Ovary (tissue), 9 donors: ENCODE results near the gene SVIL. TPM values are rescaled to one million over a fixed set of nuclear protein-coding genes. Genes with fewer than 3 reads are reported as not detected.

Experiments
- DNase-seq, 5 donors: peaks; one replicate each; pipeline ENCODE4 v3.0.0-alpha.2; 2019 to 2020
- H3K27ac ChIP-seq, 2 donors: fragments of 200-600 bp; one replicate each; pipeline versions ENCODE4 v1.5.1 to v1.8.0; 2019 to 2022
- H3K27me3 ChIP-seq: fragments of 200-600 bp; one replicate; pipeline ENCODE4 v1.8.0; 2022
- H3K36me3 ChIP-seq: fragments of 200-600 bp; sonication (generic); one replicate; pipeline ENCODE4 v1.5.1; 2019
- H3K4me1 ChIP-seq: one replicate; pipeline ENCODE4 v1.8.1; 2013; ENCODE audit warnings: mild to moderate bottlenecking, moderate library complexity; ENCODE audit not compliant: insufficient read depth
- H3K4me3 ChIP-seq: fragments of 200-600 bp; sonication (generic); one replicate; pipeline ENCODE4 v1.5.1; 2017
- H3K9me3 ChIP-seq, 2 donors: fragments of 200-600 bp in 1 of 2; sonication (generic) in 1 of 2; one replicate each; pipeline versions ENCODE4 v1.5.1 to v1.8.1; 2013 to 2019; ENCODE audit warnings: mild to moderate bottlenecking in 1 of 2, moderate library complexity in 1 of 2
- CTCF ChIP-seq, 3 donors: fragments of 450-650 bp in 2 of 3; fragments of 200-600 bp in 1 of 3; IDR thresholded peaks; one replicate each; pipeline versions ENCODE4 v1.5.1 to v1.8.0; 2016 to 2022; ENCODE audit warnings: antibody characterized with exemption in 3 of 3, mild to moderate bottlenecking in 1 of 3
- EP300 ChIP-seq: sonication (generic); formaldehyde crosslinking; IDR thresholded peaks from one replicate; pipeline ENCODE4 v1.6.1; 2017; ENCODE audit warnings: antibody characterized with exemption
- POLR2A ChIP-seq: fragments of 450-650 bp; IDR thresholded peaks from one replicate; pipeline ENCODE4 v1.6.1; 2017; ENCODE audit warnings: antibody characterized with exemption, mild to moderate bottlenecking, moderate library complexity
- WGBS, 3 donors: extraction: QIAGEN DNeasy Blood & Tissue Kit in 1 of 3; methylation state at CpG; one replicate each; pipeline versions ENCODE4 v1.1.5 to v1.1.7; 2013 to 2017; 5-methylcytosine and 5-hydroxymethylcytosine counted together
- intact Hi-C, 4 donors: fragments of 100-400 bp; cut with DNase I; formaldehyde crosslinking; loops; one replicate each; pipeline versions ENCODE4 v1.11.0 to v1.15.1; 2022 to 2023
- polyA plus RNA-seq, 2 donors: library from polyadenylated mRNA; stranded (reverse); fragments of 200-250 nt in 1 of 2; fragments of 350-450 nt in 1 of 2; fragmentation: Illumina TruSeq in 1 of 2; extraction: RNeasy Lipid Tissue Mini Kit (QIAGEN cat#74804) in 1 of 2; gene quantifications; one replicate each; pipeline ENCODE4 v1.2.3, GENCODE V29; 2013 to 2014
- total RNA-seq, 7 donors: library from RNA; depleted of rRNA in 2 of 7; stranded (reverse); fragments of >200 nt in 2 of 7; fragmentation: NEBNext Ultra II Directional in 3 of 7; extraction: Animal tissue kit (Norgen Biotek cat#: 25700) in 3 of 7; gene quantifications; one replicate each; pipeline versions ENCODE4 v1.1.0 to v1.2.4, GENCODE V29; 2016 to 2023
- donor health status: DM: no; HTN: no; CAD: no; lungs with moderate emphysema.
- donor health status: DM: no; HTN: no; CAD: no.
- donor health status: Bipolar disorder and iron deficiency.
- donor health status: DM: yes; HTN: yes; CAD: no.
- donor health status: DM: no; HTN: no; CAD: no.
- donor health status: DM: yes; HTN: yes; CAD: no.

Gene SVIL
- total and polyA plus RNA-seq, 9 donors = 49.9 to 225 (median 139) TPM

- intact Hi-C loops = no loop called here
- WGBS, 3 donors = 58 to 60% (median 60%) methylated on average over 6 of the region's 6 CpGs
- Histone ChIP-seq H3K27ac (peak overlapping the region in 1 of 2 donors; percentile 79), H3K4me1 (peaks cover 4% of the 10 kb centered on the region), H3K4me3 (no peak overlapping the region), H3K9me3 (no peaks in the 10 kb centered on the region), H3K36me3 (no peaks in the 10 kb centered on the region), H3K27me3 (no peaks in the 10 kb centered on the region)
- TF ChIP-seq EP300 = no peak
- no peak for TF ChIP-seq POLR2A
- no peak for TF ChIP-seq CTCF (IDR thresholded peaks at IDR 0.05)
- no peak for DNase-seq
These were observed 198.8 kb downstream of the SVIL start for GRCh38 chr10:29435809-29436501.

GRCh38 chr10:29434111-29434510, 200.7 kb downstream of the SVIL start:
- Histone ChIP-seq H3K27ac (no peak overlapping the region), H3K4me3 (no peak overlapping the region), H3K27me3 (no peaks in the 10 kb centered on the region), H3K4me1 (peaks cover 4% of the 10 kb centered on the region), H3K9me3 (no peaks in the 10 kb centered on the region), H3K36me3 (no peaks in the 10 kb centered on the region)
- intact Hi-C loops = no loop called here
- DNase-seq = no peak
- TF ChIP-seq EP300 (no peak), POLR2A (no peak), CTCF (IDR thresholded peaks at IDR 0.05) (no peak)

- Histone ChIP-seq H3K4me1 (peaks cover 10% of the 10 kb centered on the region), H3K36me3 (no peaks in the 10 kb centered on the region), H3K27me3 (no peaks in the 10 kb centered on the region), H3K9me3 (no peaks in the 10 kb centered on the region), H3K27ac (peak overlapping the region in 1 of 2 donors; percentile 32), H3K4me3 (no peak overlapping the region)
- intact Hi-C loops = no loop called here
- WGBS, 3 donors = 52 to 76% (median 55%) methylated on average over 1 of the region's 1 CpG
- TF ChIP-seq EP300 (no peak), POLR2A (no peak), CTCF (IDR thresholded peaks at IDR 0.05) (no peak)
- no peak for DNase-seq
These were observed 203.1 kb downstream of the SVIL start for GRCh38 chr10:29431711-29432110.

- WGBS, 3 donors = 48 to 60% (median 50%) methylated on average over 4 of the region's 4 CpGs
- no peaks in the 10 kb centered on the region for H3K36me3 ChIP-seq
- H3K9me3 ChIP-seq = no peaks in the 10 kb centered on the region
- no peak overlapping the region for H3K27ac ChIP-seq
- DNase-seq = no peak
- no peak overlapping the region for H3K4me3 ChIP-seq
- TF ChIP-seq CTCF (IDR thresholded peaks at IDR 0.05) (no peak), EP300 (no peak), POLR2A (no peak)
- H3K27me3 ChIP-seq = no peaks in the 10 kb centered on the region
- H3K4me1 ChIP-seq = peaks cover 10% of the 10 kb centered on the region
- intact Hi-C loops = no loop called here
These were observed 204.7 kb downstream of the SVIL start for GRCh38 chr10:29430101-29430500.
